HepG2 (cell line): ENCODE measurements around the gene SF1.

Source experiments
- ARNT ChIP-seq: fragments of 450-650 bp; IDR thresholded peaks from 2 replicates; pipeline ENCODE4 v1.6.1; 2017
- FIP1L1 ChIP-seq: fragments of 200-400 bp; formaldehyde crosslinking; IDR thresholded peaks from 2 replicates; pipeline ENCODE4 v1.6.1; 2018; ENCODE audit warnings: low read depth, mild to moderate bottlenecking, low read length, moderate library complexity, borderline replicate concordance; ENCODE audit not compliant: insufficient read depth
- JUN ChIP-seq: sonication (generic); formaldehyde crosslinking; IDR thresholded peaks from 2 replicates; pipeline ENCODE4 v1.4.0; 2020; ENCODE audit warnings: mild to moderate bottlenecking, missing genetic modification reagents
- PBX3 ChIP-seq: sonication (generic); formaldehyde crosslinking; IDR thresholded peaks from 2 replicates; pipeline ENCODE4 v1.8.1; 2023; ENCODE audit warnings: missing genetic modification reagents, inconsistent platforms, borderline replicate concordance
- POLR2AphosphoS5 ChIP-seq: IDR thresholded peaks from 2 replicates; pipeline ENCODE4 v1.6.1; 2012; ENCODE audit warnings: low read depth, low read length
- SKIL ChIP-seq: sonication (generic); formaldehyde crosslinking; IDR thresholded peaks from 2 replicates; pipeline ENCODE4 v1.8.0; 2022; ENCODE audit warnings: missing genetic modification reagents, mild to moderate bottlenecking, moderate library complexity, borderline replicate concordance
- SMAD3 ChIP-seq: sonication (generic); formaldehyde crosslinking; IDR thresholded peaks from 2 replicates; pipeline ENCODE4 v1.4.0; 2020; ENCODE audit warnings: missing genetic modification reagents
- STAT6 ChIP-seq: sonication (generic); formaldehyde crosslinking; IDR thresholded peaks from 2 replicates; pipeline ENCODE4 v1.4.0; 2020; ENCODE audit warnings: missing genetic modification reagents, mild to moderate bottlenecking, borderline replicate concordance
- ZFAT ChIP-seq: sonication (generic); formaldehyde crosslinking; conservative IDR thresholded peaks from 2 replicates; pipeline ENCODE4 v1.8.1; 2023; ENCODE audit warnings: missing genetic modification reagents, inconsistent platforms
- ZNF576 ChIP-seq: sonication (generic); formaldehyde crosslinking; IDR thresholded peaks from 2 replicates; pipeline ENCODE4 v1.4.0; 2020; ENCODE audit warnings: mild to moderate bottlenecking, missing genetic modification reagents
- ZNF597 ChIP-seq: sonication (generic); formaldehyde crosslinking; IDR thresholded peaks from 2 replicates; pipeline ENCODE4 v1.5.0; 2020; ENCODE audit warnings: missing genetic modification reagents

- no peak for TF ChIP-seq ZFAT (CRISPR knock-in tag)
- TF ChIP-seq ZNF597, result no peak
- no peak for TF ChIP-seq FIP1L1
- TF ChIP-seq ZNF576, result no peak
- TF ChIP-seq STAT6 (CRISPR knock-in tag), result no peak
- TF ChIP-seq PBX3 (CRISPR knock-in tag), result no peak
- no peak for TF ChIP-seq JUN (CRISPR knock-in tag)
- no peak for TF ChIP-seq SMAD3 (CRISPR knock-in tag)
- TF ChIP-seq ARNT, result no peak
- TF ChIP-seq SKIL, result no peak
- no peak for TF ChIP-seq POLR2AphosphoS5
These were observed 42.5 kb downstream of the SF1 start for GRCh38 chr11:64735725-64736259.
